PC-9 (cell line): Measurements from ENCODE around the gene TGFBR3L. TPM values are rescaled to one million over a fixed set of nuclear protein-coding genes. Genes with fewer than 3 reads are reported as not detected.

ENCODE experiments used
- BruUV-seq: library from RNA; stranded (reverse); fragments of 400-500 nt; replicated peaks from 2 replicates; lab custom pipeline; 2021; lab: Mats Ljungman, UMichigan
- CTCF ChIA-PET: fragments of 300-600 bp; sonication (Branson Sonifier 250); formaldehyde crosslinking; loops from one replicate; lab custom pipeline; 2022; ENCODE audit warnings: antibody characterized with exemption; lab: Charles Lee
- POLR2A ChIA-PET: fragments of 300-600 bp; sonication (Branson Sonifier 250); formaldehyde crosslinking; loops from one replicate; lab custom pipeline; 2022; ENCODE audit warnings: antibody characterized with exemption; ENCODE audit not compliant: unreplicated experiment; lab: Charles Lee
- DNase-seq, 2 experiments: peaks; one replicate each; pipeline versions ENCODE4 v3.0.0 to v3.0.0-alpha.2; 2015 to 2022; ENCODE audit warnings: mixed read lengths in 1 of 2
- H2AFZ ChIP-seq: fragments of 200-600 bp; sonication (generic); 2 replicates; pipeline ENCODE4 v1.8.1; 2017; ENCODE audit warnings: antibody characterized with exemption
- H3F3A ChIP-seq: fragments of 200-600 bp; sonication (generic); 2 replicates; pipeline ENCODE4 v1.8.1; 2017; ENCODE audit warnings: antibody characterized with exemption, mild to moderate bottlenecking, low read depth; ENCODE audit not compliant: insufficient read depth
- H3K27ac ChIP-seq: fragments of 200-600 bp; sonication (generic); 2 replicates; pipeline ENCODE4 v1.6.1; 2016; ENCODE audit warnings: mixed run types
- H3K27me3 ChIP-seq: fragments of 200-600 bp; sonication (generic); 2 replicates; pipeline ENCODE4 v1.6.1; 2016; ENCODE audit warnings: low read depth, mixed run types; ENCODE audit not compliant: insufficient read depth
- H3K36me3 ChIP-seq: fragments of 200-600 bp; sonication (generic); 2 replicates; pipeline ENCODE4 v1.6.1; 2016; ENCODE audit warnings: low read depth, mixed run types
- H3K4me1 ChIP-seq: fragments of 200-600 bp; sonication (generic); replicated peaks from 2 replicates; pipeline ENCODE4 v1.6.1; 2016; ENCODE audit warnings: mixed run types; ENCODE audit not compliant: insufficient read depth
- H3K4me2 ChIP-seq: fragments of 200-600 bp; sonication (generic); 2 replicates; pipeline ENCODE4 v1.6.1; 2017; ENCODE audit warnings: mixed run types
- H3K4me3 ChIP-seq: fragments of 200-600 bp; sonication (generic); 2 replicates; pipeline ENCODE4 v1.6.1; 2016; ENCODE audit warnings: mixed run types
- H3K79me2 ChIP-seq: fragments of 200-600 bp; sonication (generic); 2 replicates; pipeline ENCODE4 v1.6.1; 2017; ENCODE audit warnings: low read depth, mixed run types
- H3K9me2 ChIP-seq: fragments of 200-600 bp; sonication (generic); 2 replicates; pipeline ENCODE4 v1.8.1; 2017; ENCODE audit warnings: mild to moderate bottlenecking; ENCODE audit not compliant: insufficient read depth
- H3K9me3 ChIP-seq: fragments of 200-600 bp; sonication (generic); 2 replicates; pipeline ENCODE4 v1.8.1; 2016; ENCODE audit warnings: low read depth; ENCODE audit not compliant: insufficient read depth
- H4K20me1 ChIP-seq: fragments of 200-600 bp; sonication (generic); 2 replicates; pipeline ENCODE4 v1.8.1; 2017; ENCODE audit not compliant: insufficient read depth
- EZH2 ChIP-seq: fragments of 200-600 bp; sonication (generic); IDR thresholded peaks from 2 replicates; pipeline ENCODE4 v1.8.0; 2017; ENCODE audit warnings: antibody characterized with exemption, low read depth
- intact Hi-C: fragments of 100-400 bp; cut with micrococcal nuclease; formaldehyde crosslinking; loops from one replicate; pipeline ENCODE4 v1.10.0; 2022; ENCODE audit not compliant: unreplicated experiment
- total RNA-seq: library from RNA; stranded (reverse); gene quantifications from 2 replicates; pipeline ENCODE4 v1.2.3, GENCODE V29; 2021
- TF ChIP-seq, protein P1 (sequence below): fragments of 200-600 bp; sonication (generic); conservative IDR thresholded peaks from 2 replicates; pipeline ENCODE4 v1.6.1; 2017; ENCODE audit warnings: mixed run types, antibody characterized with exemption, mild to moderate bottlenecking, moderate library complexity

TGFBR3L gene
- total RNA-seq, 1 experiment from 2014 or later = 2.3 TPM

DNA sequence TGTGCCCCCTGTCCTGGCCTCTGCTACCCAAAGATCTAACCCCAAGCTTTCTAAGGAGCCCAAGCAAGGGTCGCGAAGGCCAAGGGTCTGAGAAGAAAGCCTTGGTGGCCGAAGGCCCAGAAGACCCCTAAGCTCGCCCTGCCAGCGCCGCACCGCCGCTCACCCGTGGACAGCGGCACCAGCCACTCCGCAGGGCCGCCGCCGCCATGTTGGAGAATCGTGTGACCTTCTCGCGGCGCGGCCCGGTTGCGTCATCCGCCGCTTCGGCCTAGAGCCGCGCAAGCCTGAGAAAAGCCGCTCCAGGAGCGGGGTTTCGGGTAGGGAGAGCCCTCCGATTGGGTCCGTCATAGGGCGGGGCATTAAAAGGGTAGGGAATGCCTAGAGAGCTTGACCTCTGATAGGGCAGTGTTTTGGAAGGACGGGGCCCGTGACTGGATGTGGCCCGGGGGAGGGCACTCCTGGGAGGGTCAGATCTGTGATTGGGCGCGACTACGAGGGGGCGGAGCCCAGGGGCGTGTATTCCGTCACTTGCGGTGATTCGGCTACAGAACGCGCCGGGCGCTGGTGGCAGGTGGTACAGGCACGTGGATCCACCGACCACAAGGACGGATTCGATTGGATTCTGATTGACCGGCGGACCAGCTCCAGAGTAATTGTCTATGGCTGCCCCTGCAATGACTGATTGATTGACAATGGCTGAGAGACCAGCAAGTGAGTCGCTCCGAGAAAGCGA, 29.0 kb downstream of the TGFBR3L start, which contains the start of gene TIMM44:
TSS of gene TIMM44 (minus strand) at position 223 of the 733 bp plus-strand sequence. CDS start at position 208, 15 bp downstream.
- H3F3A ChIP-seq = peaks cover 13% of the 10 kb centered on the region; the same call in 1 of the 2 replicates
- CTCF ChIA-PET = interaction anchor here (0.5 to 2.9 kb wide), 12 partner anchors 14 to 1808 kb away, joined by 3 to 25 read pairs (median 4); partner anchors contain the start of genes ACSBG2 and LRRC8E
- intact Hi-C loops = loop anchor here (1.0 to 5.0 kb wide), 3 partner anchors 59 to 310 kb away; no protein-coding TSS in a partner anchor
- BruUV-seq = no TSS peak
- TF ChIP-seq, protein P1, sequence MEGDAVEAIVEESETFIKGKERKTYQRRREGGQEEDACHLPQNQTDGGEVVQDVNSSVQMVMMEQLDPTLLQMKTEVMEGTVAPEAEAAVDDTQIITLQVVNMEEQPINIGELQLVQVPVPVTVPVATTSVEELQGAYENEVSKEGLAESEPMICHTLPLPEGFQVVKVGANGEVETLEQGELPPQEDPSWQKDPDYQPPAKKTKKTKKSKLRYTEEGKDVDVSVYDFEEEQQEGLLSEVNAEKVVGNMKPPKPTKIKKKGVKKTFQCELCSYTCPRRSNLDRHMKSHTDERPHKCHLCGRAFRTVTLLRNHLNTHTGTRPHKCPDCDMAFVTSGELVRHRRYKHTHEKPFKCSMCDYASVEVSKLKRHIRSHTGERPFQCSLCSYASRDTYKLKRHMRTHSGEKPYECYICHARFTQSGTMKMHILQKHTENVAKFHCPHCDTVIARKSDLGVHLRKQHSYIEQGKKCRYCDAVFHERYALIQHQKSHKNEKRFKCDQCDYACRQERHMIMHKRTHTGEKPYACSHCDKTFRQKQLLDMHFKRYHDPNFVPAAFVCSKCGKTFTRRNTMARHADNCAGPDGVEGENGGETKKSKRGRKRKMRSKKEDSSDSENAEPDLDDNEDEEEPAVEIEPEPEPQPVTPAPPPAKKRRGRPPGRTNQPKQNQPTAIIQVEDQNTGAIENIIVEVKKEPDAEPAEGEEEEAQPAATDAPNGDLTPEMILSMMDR = no peak
- no peak for TF ChIP-seq EZH2
- peak within 1 kb of the TSS; percentile 91 for H3K27ac ChIP-seq
- DNase-seq = peak; percentile 99
- peak within 1 kb of the TSS; percentile 87 for H3K4me3 ChIP-seq
- H3K27me3 ChIP-seq = no peaks in the 10 kb centered on the region
- peak within 1 kb of the TSS; percentile 91 for H3K4me2 ChIP-seq
- 0 out of 2 replicates have a peak, but pooled peaks cover 15% of the 10 kb centered on the region for H3K36me3 ChIP-seq
- POLR2A ChIA-PET = interaction anchor here (0.7 to 1.0 kb wide), 6 partner anchors 15 to 649 kb away, joined by 3 to 8 read pairs (median 4); partner anchors contain the start of gene SNAPC2
- H3K4me1 ChIP-seq = peaks cover 17% of the 10 kb centered on the region
- H2AFZ ChIP-seq = peak within 1 kb of the TSS; percentile 90
- H4K20me1 ChIP-seq = peaks cover 10% of the 10 kb centered on the region
- H3K79me2 ChIP-seq = peaks cover 41% of the 10 kb centered on the region
- H3K9me3 ChIP-seq = no peaks in the 10 kb centered on the region
- no peaks in the 10 kb centered on the region for H3K9me2 ChIP-seq

DNA sequence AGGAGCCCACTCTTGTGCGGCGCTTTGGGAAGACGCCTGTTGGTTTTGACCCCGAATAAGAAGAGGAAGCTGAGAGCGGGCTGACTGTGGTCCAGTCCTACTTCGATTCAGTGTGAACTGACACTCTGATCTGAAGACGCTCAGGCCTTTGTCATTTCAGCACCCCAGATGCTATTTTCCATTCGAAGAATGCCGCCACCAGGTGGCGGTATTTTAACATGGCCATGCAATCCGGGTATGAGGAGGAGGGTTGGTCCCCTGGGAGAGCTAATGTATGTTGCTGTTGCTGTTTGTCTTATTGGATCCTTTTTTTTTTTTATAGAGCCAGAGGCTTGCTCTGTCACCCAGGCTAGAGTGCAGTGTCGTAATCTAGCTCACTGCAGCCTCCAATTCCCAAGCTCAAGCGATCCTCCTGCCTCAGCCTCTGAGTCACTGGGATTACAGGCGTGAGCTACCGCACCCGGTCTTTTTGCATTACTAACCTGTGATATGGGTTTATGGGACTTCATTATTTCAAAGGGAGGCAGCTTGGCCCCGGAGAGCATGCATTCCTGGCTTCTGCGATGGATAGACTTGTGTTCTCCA, 29.6 kb downstream of the TGFBR3L start:
- Histone ChIP-seq H2AFZ (peak overlapping the region; percentile 90), H3K27ac (peak overlapping the region; percentile 89), H3K9me2 (no peaks in the 10 kb centered on the region), H3F3A (peaks cover 13% of the 10 kb centered on the region; the same call in 1 of the 2 replicates), H3K36me3 (0 out of 2 replicates have a peak, but pooled peaks cover 15% of the 10 kb centered on the region), H3K4me1 (peaks cover 17% of the 10 kb centered on the region), H3K4me2 (peak overlapping the region; percentile 91), H3K9me3 (no peaks in the 10 kb centered on the region), H3K79me2 (peaks cover 41% of the 10 kb centered on the region), H3K27me3 (no peaks in the 10 kb centered on the region), H4K20me1 (peaks cover 10% of the 10 kb centered on the region), H3K4me3 (peak overlapping the region; percentile 64)
- BruUV-seq = TSS peak; percentile 89
- ChIA-PET CTCF (interaction anchor here (0.5 to 2.9 kb wide), 13 partner anchors 15 to 638 kb away, joined by 3 to 25 read pairs (median 4); partner anchors contain the start of gene LRRC8E), POLR2A (interaction anchor here (0.6 to 1.0 kb wide), 7 partner anchors 15 to 648 kb away, joined by 3 to 8 read pairs (median 5); partner anchors contain the start of gene SNAPC2)
- peak; percentile 81 to 89 for DNase-seq
- no peak for TF ChIP-seq EZH2
- TF ChIP-seq, protein P1 = peak; percentile 99
- intact Hi-C loops = loop anchor here (1.0 to 5.0 kb wide), 3 partner anchors 58 to 309 kb away; no protein-coding TSS in a partner anchor

DNA sequence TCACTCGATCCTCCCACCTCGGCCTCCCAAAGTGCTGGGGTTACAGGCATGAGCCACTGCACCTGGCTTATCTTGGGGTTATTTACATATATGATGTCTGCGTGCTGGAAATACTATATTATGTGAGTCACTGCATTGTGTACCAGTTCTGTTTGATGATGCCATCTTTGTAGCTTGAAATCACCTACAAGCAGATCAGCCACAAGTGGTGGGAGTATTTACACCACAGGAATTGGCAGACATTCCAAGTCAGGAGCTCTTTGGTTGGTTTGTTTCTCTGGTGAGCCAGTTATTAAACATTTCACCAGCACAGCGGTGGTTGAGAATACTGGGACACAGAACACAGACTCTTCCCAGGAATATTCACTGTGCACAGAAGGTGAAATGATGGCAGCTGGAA, 33.3 kb downstream of the TGFBR3L start:
- peaks cover 13% of the 10 kb centered on the region for H3K79me2 ChIP-seq
- H2AFZ ChIP-seq = no peak overlapping the region
- no peaks in the 10 kb centered on the region for H3K27me3 ChIP-seq
- peak in 1 of 2 experiments; percentile 55 for DNase-seq
- peaks cover 14% of the 10 kb centered on the region; the same call in 1 of the 2 replicates for H3F3A ChIP-seq
- H3K4me1 ChIP-seq = peaks cover 7% of the 10 kb centered on the region; the same call in 1 of the 2 replicates
- intact Hi-C loops = no loop called here
- CTCF ChIA-PET = no interaction called here
- TF ChIP-seq EZH2 = no peak
- TF ChIP-seq, protein P1 = no peak
- H3K4me3 ChIP-seq = no peak overlapping the region
- H3K4me2 ChIP-seq = no peak overlapping the region
- POLR2A ChIA-PET = no interaction called here
- H3K27ac ChIP-seq = no peak overlapping the region
- H3K36me3 ChIP-seq = no peaks in the 10 kb centered on the region
- BruUV-seq = no TSS peak
- H3K9me2 ChIP-seq = no peaks in the 10 kb centered on the region
- H3K9me3 ChIP-seq = no peaks in the 10 kb centered on the region
- H4K20me1 ChIP-seq = peaks cover 10% of the 10 kb centered on the region
